Gastroesophageal sphincter (tissue), 4 donors: ENCODE measurements around the gene SH3D21. TPM values are rescaled to one million over a fixed set of nuclear protein-coding genes. Genes with fewer than 3 reads are reported as not detected.
A peak's percentile ranks its signal among the peaks of the same experiment; 100 is the strongest.

Experiments
- ATAC-seq: fragments of 150-250 bp; one replicate; pipeline ENCODE4 v1.9.1; 2016; ENCODE audit warnings: mild to moderate bottlenecking, moderate library complexity
- H3K27ac ChIP-seq, 4 donors: fragments of 200-600 bp; sonication (generic) in 3 of 4; 1 replicate in 3 of 4; 2 replicates in 1 of 4; pipeline ENCODE4 v1.5.1; 2016 to 2019
- H3K27me3 ChIP-seq: fragments of 200-600 bp; sonication (generic); one replicate; pipeline ENCODE4 v1.5.1; 2019
- H3K36me3 ChIP-seq, 2 donors: fragments of 200-600 bp; sonication (generic); one replicate each; pipeline ENCODE4 v1.5.1; 2019; ENCODE audit warnings: control low read depth in 1 of 2
- H3K4me1 ChIP-seq, 3 donors: fragments of 200-600 bp; sonication (generic); 1 replicate in 2 of 3; 2 replicates in 1 of 3; pipeline ENCODE4 v1.5.1; 2016 to 2019; ENCODE audit warnings: control low read depth in 2 of 3
- H3K4me3 ChIP-seq, 2 donors: fragments of 200-600 bp; sonication (generic); one replicate each; pipeline ENCODE4 v1.5.1; 2019; ENCODE audit warnings: mild to moderate bottlenecking in 1 of 2, moderate library complexity in 1 of 2
- H3K9me3 ChIP-seq, 3 donors: fragments of 200-600 bp; sonication (generic); one replicate each; pipeline ENCODE4 v1.5.1; 2017 to 2019; ENCODE audit warnings: control low read depth in 2 of 3
- CTCF ChIP-seq, 4 experiments: fragments of 200-600 bp in 2 of 4; fragments of 450-650 bp in 2 of 4; sonication (generic) in 1 of 4; IDR thresholded peaks; one replicate each; pipeline ENCODE4 v1.5.1; 2017 to 2019; ENCODE audit warnings: antibody characterized with exemption in 4 of 4, mild to moderate bottlenecking in 2 of 4, moderate library complexity in 2 of 4
- EP300 ChIP-seq: sonication (generic); formaldehyde crosslinking; IDR thresholded peaks from one replicate; pipeline ENCODE4 v1.6.1; 2017; ENCODE audit warnings: antibody characterized with exemption, mild to moderate bottlenecking
- POLR2A ChIP-seq, 2 donors: fragments of 450-650 bp; IDR thresholded peaks; one replicate each; pipeline ENCODE4 v1.6.1; 2017; ENCODE audit warnings: antibody characterized with exemption in 2 of 2, mild to moderate bottlenecking in 2 of 2, moderate library complexity in 1 of 2
- POLR2AphosphoS5 ChIP-seq: sonication (generic); formaldehyde crosslinking; IDR thresholded peaks from one replicate; pipeline ENCODE4 v1.6.1; 2017; ENCODE audit warnings: antibody characterized with exemption
- WGBS, 2 donors: methylation state at CpG; one replicate each; pipeline ENCODE4 v1.1.5; 2018; ENCODE audit warnings: low coverage in 1 of 2; 5-methylcytosine and 5-hydroxymethylcytosine counted together
- total RNA-seq, 4 donors: library from RNA; depleted of rRNA; stranded (reverse); fragments of >200 nt; gene quantifications; one replicate each; pipeline ENCODE4 v1.1.0, GENCODE V29; 2016

The SH3D21 gene
- total RNA-seq, 4 donors from 2014 or later: 0.27 to 1.4 (median 1.3) TPM; not detected in 1

DNA sequence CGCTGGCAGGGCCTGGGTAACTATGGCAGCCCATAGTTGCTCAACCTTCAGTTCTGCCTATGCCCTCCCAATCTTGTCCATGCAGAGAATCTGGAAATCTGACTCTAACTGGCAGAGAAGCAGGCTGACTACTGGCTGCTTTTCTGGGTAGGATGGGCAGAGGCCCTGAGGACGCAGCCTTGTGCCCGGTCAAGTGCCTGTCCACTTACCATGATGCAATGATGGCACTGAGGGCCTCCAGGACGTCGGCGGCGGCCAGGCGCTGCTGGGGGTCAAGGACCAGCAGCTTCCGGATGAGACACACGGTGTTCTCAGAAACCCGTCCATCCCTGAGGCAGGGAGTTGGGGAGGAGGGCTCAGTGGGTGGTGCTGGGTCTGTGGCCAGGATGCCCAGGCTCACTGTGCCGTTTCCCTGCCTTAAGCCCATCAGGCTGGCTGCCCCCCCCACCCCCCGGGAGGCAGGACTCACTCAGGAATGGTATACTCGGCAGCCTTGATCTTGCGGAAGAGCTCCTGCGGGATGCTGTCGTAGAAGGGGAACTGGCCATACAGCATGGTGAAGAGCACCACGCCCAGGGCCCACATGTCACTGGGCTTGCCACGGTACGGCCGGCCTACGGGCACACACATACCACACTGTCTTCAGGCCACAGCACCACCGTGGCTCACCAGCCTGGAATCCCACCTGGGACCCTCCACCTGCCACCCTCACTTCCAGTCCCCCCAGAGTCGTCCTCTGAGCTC lies 37.7 kb downstream of the SH3D21 start:
- H3K9me3 ChIP-seq: no peaks in the 10 kb centered on the region
- ATAC-seq: no peak
- TF ChIP-seq POLR2A (IDR thresholded peaks at IDR 0.05) (no peak), POLR2AphosphoS5 (no peak), EP300 (no peak), CTCF (IDR thresholded peaks at IDR 0.05) (no peak)
- H3K36me3 ChIP-seq: peaks cover 0 to 96% of the 10 kb centered on the region in 2 donors
- H3K4me3 ChIP-seq: no peak overlapping the region
- peaks cover 0 to 16% (median 6%) of the 10 kb centered on the region in 3 donors for H3K4me1 ChIP-seq
- H3K27ac ChIP-seq: peak overlapping the region in 3 of 4 donors; percentile 49 to 73 (median 70)
- no peaks in the 10 kb centered on the region for H3K27me3 ChIP-seq
- WGBS, 2 donors: 100% methylated on average over 2 of the region's 24 CpGs; no CpG with 5 or more reads in 1 of the 2 donors

- Histone ChIP-seq H3K9me3 (no peaks in the 10 kb centered on the region), H3K27me3 (no peaks in the 10 kb centered on the region), H3K27ac (no peak overlapping the region), H3K4me1 (peaks cover 0 to 16% (median 6%) of the 10 kb centered on the region in 3 donors), H3K36me3 (peaks cover 0 to 99% of the 10 kb centered on the region in 2 donors), H3K4me3 (no peak overlapping the region)
- no CpG with 5 or more reads among the region's 8 CpGs for WGBS, 2 donors
- no peak for ATAC-seq
- TF ChIP-seq POLR2AphosphoS5 (no peak), EP300 (no peak), POLR2A (IDR thresholded peaks at IDR 0.05) (no peak), CTCF (IDR thresholded peaks at IDR 0.05) (no peak)
These were observed 38.2 kb downstream of the SH3D21 start for GRCh38 chr1:36344395-36344680.

DNA sequence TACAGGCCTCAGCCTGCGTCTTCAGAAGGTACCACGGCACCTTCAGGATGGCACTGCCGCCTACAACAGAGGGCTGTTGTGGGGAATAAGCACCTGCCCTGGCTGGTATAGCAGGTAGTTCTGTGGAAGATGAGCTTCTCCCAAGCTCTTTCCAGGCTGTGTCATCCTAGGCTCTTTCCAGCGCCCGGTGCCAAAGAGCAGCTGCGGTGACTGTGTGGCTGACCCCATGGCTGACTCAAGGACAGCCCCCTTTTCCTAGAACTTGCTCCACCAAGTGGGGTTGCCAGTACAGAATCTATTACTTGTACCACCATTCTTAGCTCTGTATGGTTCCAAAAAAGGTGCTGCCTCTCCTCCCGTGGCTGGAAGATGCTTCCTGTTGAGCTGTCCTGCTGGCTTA lies 39.2 kb downstream of the SH3D21 start:
- ATAC-seq: no peak
- TF ChIP-seq POLR2A (IDR thresholded peaks at IDR 0.05) (no peak), CTCF (IDR thresholded peaks at IDR 0.05) (no peak)
- WGBS, 2 donors: 90% methylated on average over 2 of the region's 7 CpGs; no CpG with 5 or more reads in 1 of the 2 donors
- Histone ChIP-seq H3K27ac (no peak overlapping the region), H3K27me3 (no peaks in the 10 kb centered on the region), H3K36me3 (peaks cover 0 to 98% of the 10 kb centered on the region in 2 donors), H3K4me3 (no peak overlapping the region), H3K4me1 (peaks cover 0 to 26% (median 9%) of the 10 kb centered on the region in 3 donors), H3K9me3 (no peaks in the 10 kb centered on the region)

DNA sequence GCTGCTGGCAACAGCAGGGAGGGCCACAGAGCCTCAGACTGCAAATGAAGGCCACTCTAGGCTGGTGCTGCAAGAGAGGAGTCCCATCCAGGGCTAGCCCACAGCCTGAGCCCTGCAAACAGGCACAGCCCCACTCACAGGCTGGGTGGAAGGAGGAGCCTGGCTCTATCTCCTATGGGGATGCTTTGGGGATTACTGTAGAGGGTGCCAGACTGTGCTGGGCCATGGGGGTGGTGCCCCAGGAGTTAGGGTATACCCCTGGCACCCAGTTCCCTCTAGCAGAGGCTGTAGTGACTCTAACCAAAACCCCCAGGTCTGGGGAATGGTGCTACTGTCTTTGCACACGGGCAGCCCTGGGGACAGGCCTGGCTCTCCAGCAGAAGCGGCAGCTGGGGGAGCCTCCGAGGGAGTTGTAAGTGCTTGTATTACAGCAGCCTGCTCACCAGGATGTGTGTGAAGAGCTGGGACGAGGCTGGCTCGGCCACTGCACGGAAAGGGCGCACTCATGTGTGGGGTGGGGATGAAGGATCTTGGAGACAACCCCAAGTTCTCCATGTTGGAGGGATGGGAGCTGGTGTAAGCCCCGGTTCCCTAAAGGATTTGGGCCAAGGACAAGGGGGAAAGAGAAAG lies 40.7 kb downstream of the SH3D21 start:
- Histone ChIP-seq H3K9me3 (no peaks in the 10 kb centered on the region), H3K36me3 (peaks cover 0 to 86% of the 10 kb centered on the region in 2 donors), H3K4me1 (peaks cover 4 to 41% (median 24%) of the 10 kb centered on the region in 3 donors), H3K27ac (no peak overlapping the region), H3K27me3 (no peaks in the 10 kb centered on the region), H3K4me3 (no peak overlapping the region)
- 83 to 100% methylated on average over 1 of the region's 8 CpGs for WGBS, 2 donors
- ATAC-seq: no peak
- no peak for TF ChIP-seq POLR2A (IDR thresholded peaks at IDR 0.05)
- no peak for TF ChIP-seq CTCF (IDR thresholded peaks at IDR 0.05)
- TF ChIP-seq POLR2AphosphoS5: no peak
- no peak for TF ChIP-seq EP300

DNA sequence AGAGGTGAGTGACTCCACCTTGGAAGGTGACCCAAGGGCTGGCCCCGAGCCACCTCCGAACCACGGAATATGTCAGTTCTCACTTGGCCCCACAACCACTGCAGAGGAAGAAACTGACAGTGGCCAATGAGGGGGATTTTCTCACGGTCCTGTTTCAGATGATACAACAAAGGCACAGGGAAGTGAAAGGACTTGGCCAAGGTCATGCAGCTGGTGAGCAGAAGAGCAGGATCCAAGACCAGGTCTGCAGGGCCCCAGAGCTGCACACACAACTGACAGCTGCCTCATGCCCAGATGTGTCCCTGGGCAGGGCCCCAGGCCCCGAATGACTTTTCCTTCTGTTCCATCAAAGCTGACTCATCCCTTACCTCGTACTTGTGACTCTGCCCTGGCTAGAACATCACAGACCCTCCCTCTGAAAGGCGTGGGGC lies 43.1 kb downstream of the SH3D21 start:
- Histone ChIP-seq H3K36me3 (peaks cover 0 to 84% of the 10 kb centered on the region in 2 donors), H3K4me3 (no peak overlapping the region), H3K9me3 (no peaks in the 10 kb centered on the region), H3K27me3 (no peaks in the 10 kb centered on the region), H3K27ac (peak overlapping the region in 3 of 4 donors; percentile 73 to 81 (median 76)), H3K4me1 (peaks cover 4 to 43% (median 19%) of the 10 kb centered on the region in 3 donors)
- whole genome bisulfite sequencing, 2 donors: 62 to 71% methylated on average over 4 of the region's 7 CpGs
- no peak for ATAC-seq
- TF ChIP-seq POLR2AphosphoS5 (no peak), POLR2A (IDR thresholded peaks at IDR 0.05) (no peak), EP300 (no peak), CTCF (IDR thresholded peaks at IDR 0.05) (no peak)
